Body of pancreas (tissue), 4 donors: Measurements from ENCODE around the gene GDPD3. TPM values are rescaled to one million over a fixed set of nuclear protein-coding genes. Genes with fewer than 3 reads are reported as not detected.

ENCODE experiments used
- ATAC-seq: fragments of 150-250 bp; one replicate; pipeline ENCODE4 v1.9.1; 2016
- DNase-seq, 4 donors: peaks; one replicate each; pipeline ENCODE4 v3.0.0-alpha.2; 2019
- H3K27ac ChIP-seq, 4 donors: fragments of 200-600 bp; sonication (generic); 1 replicate in 3 of 4; 2 replicates in 1 of 4; pipeline versions ENCODE4 v1.5.1 to v1.6.1; 2016 to 2019; ENCODE audit warnings: mild to moderate bottlenecking in 1 of 4, mixed read lengths in 1 of 4, moderate library complexity in 1 of 4
- H3K27me3 ChIP-seq, 2 donors: fragments of 200-600 bp; sonication (generic); one replicate each; pipeline ENCODE4 v1.6.0; 2016; ENCODE audit warnings: mild to moderate bottlenecking in 1 of 2
- H3K36me3 ChIP-seq, 2 donors: fragments of 200-600 bp; sonication (generic); replicated peaks in 1 of 2; 2 replicates each; pipeline ENCODE4 v1.5.1; 2016; ENCODE audit warnings: low read depth in 2 of 2; ENCODE audit not compliant: insufficient read depth in 1 of 2
- H3K4me1 ChIP-seq: fragments of 200-600 bp; sonication (generic); one replicate; pipeline ENCODE4 v1.6.0; 2016
- H3K4me3 ChIP-seq, 2 donors: fragments of 200-600 bp; sonication (generic); 1 replicate in 1 of 2; 2 replicates in 1 of 2; pipeline ENCODE4 v1.5.1; 2016 to 2019
- H3K9me3 ChIP-seq, 3 donors: fragments of 200-600 bp; sonication (generic); 1 replicate in 2 of 3; 2 replicates in 1 of 3; pipeline ENCODE4 v1.5.1; 2016
- CTCF ChIP-seq, 7 experiments: fragments of 450-650 bp in 4 of 7; fragments of 200-600 bp in 3 of 7; sonication (generic) in 3 of 7; IDR thresholded peaks; one replicate each; pipeline ENCODE4 v1.5.1; 2016 to 2019; ENCODE audit warnings: antibody characterized with exemption in 7 of 7
- POLR2A ChIP-seq, 3 donors: fragments of 450-650 bp; IDR thresholded peaks; one replicate each; pipeline ENCODE4 v1.6.1; 2016; ENCODE audit warnings: antibody characterized with exemption in 3 of 3, mild to moderate bottlenecking in 2 of 3
- WGBS, 2 donors: methylation state at CpG; one replicate each; pipeline ENCODE4 v1.1.5; 2017; 5-methylcytosine and 5-hydroxymethylcytosine counted together
- intact Hi-C: fragments of 100-400 bp; cut with DNase I; formaldehyde crosslinking; loops from one replicate; pipeline ENCODE4 v1.15.1; 2023
- total RNA-seq, 2 donors: library from RNA; depleted of rRNA; stranded (reverse); fragments of >200 nt; gene quantifications; one replicate each; pipeline ENCODE4 v1.1.0, GENCODE V29; 2016

Gene GDPD3
- total RNA-seq, 2 donors from 2014 or later = 1.8 TPM; not detected in 1

GRCh38 chr16:30091474-30092372, 21.6 kb downstream of the GDPD3 start, which contains the start of gene TBX6:
TSS of gene TBX6 (minus strand) at chr16:30091924. CDS start at chr16:30091193, 731 bp downstream.
- H3K36me3 ChIP-seq = peaks cover 0 to 2% of the 10 kb centered on the region in 2 donors
- peak; percentile 83 for ATAC-seq
- intact Hi-C loops = no loop called here
- peak in 2 of 3 donors; percentile 52 to 60 for TF ChIP-seq POLR2A (IDR thresholded peaks at IDR 0.05)
- TF ChIP-seq CTCF (IDR thresholded peaks at IDR 0.05) = peak; percentile 61 to 98 (median 84)
- no peaks in the 10 kb centered on the region for H3K9me3 ChIP-seq
- H3K4me3 ChIP-seq = peak within 1 kb of the TSS in 1 of 2 donors; percentile 22
- H3K27me3 ChIP-seq = no peaks in the 10 kb centered on the region
- peak within 1 kb of the TSS; percentile 64 to 80 (median 77) for H3K27ac ChIP-seq
- WGBS, 2 donors = 1% methylated on average over 27 to 76 of the region's 76 CpGs
- H3K4me1 ChIP-seq = peaks cover 44% of the 10 kb centered on the region
- DNase-seq = peak; percentile 92 to 94 (median 94)

GRCh38 chr16:30090610-30091331, 22.6 kb downstream of the GDPD3 start:
- ATAC-seq (no peak), DNase-seq (peak in 1 of 4 donors; percentile 39)
- no peak for TF ChIP-seq POLR2A (IDR thresholded peaks at IDR 0.05)
- no peak for TF ChIP-seq CTCF (IDR thresholded peaks at IDR 0.05)
- peaks cover 0 to 2% of the 10 kb centered on the region in 2 donors for H3K36me3 ChIP-seq
- H3K27ac ChIP-seq = peak overlapping the region; percentile 64 to 80 (median 77)
- H3K4me3 ChIP-seq = no peak overlapping the region
- intact Hi-C loops = no loop called here
- 64 to 79% methylated on average over 17 to 26 of the region's 26 CpGs for WGBS, 2 donors
- peaks cover 40% of the 10 kb centered on the region for H3K4me1 ChIP-seq
- H3K27me3 ChIP-seq = no peaks in the 10 kb centered on the region
- no peaks in the 10 kb centered on the region for H3K9me3 ChIP-seq

- 88 to 93% methylated on average over 19 to 21 of the region's 22 CpGs for WGBS, 2 donors
- no peak for ATAC-seq
- H3K9me3 ChIP-seq = no peaks in the 10 kb centered on the region
- intact Hi-C loops = no loop called here
- peaks cover 24% of the 10 kb centered on the region for H3K4me1 ChIP-seq
- peaks cover 0 to 8% of the 10 kb centered on the region in 2 donors for H3K36me3 ChIP-seq
- H3K4me3 ChIP-seq = no peak overlapping the region
- H3K27ac ChIP-seq = no peak overlapping the region
- no peak for TF ChIP-seq POLR2A (IDR thresholded peaks at IDR 0.05)
- TF ChIP-seq CTCF (IDR thresholded peaks at IDR 0.05) = no peak
- no peak for DNase-seq
- H3K27me3 ChIP-seq = no peaks in the 10 kb centered on the region
Observed at GRCh38 chr16:30088832-30089624, 24.3 kb downstream of the GDPD3 start.

GRCh38 chr16:30088237-30088831, 25.0 kb downstream of the GDPD3 start:
- no peak for DNase-seq
- peaks cover 19% of the 10 kb centered on the region for H3K4me1 ChIP-seq
- no peak for ATAC-seq
- no peaks in the 10 kb centered on the region for H3K9me3 ChIP-seq
- no peak overlapping the region for H3K27ac ChIP-seq
- H3K36me3 ChIP-seq = peaks cover 0 to 15% of the 10 kb centered on the region in 2 donors
- TF ChIP-seq CTCF (IDR thresholded peaks at IDR 0.05) = no peak
- TF ChIP-seq POLR2A (IDR thresholded peaks at IDR 0.05) = no peak
- intact Hi-C loops = no loop called here
- no peaks in the 10 kb centered on the region for H3K27me3 ChIP-seq
- H3K4me3 ChIP-seq = no peak overlapping the region
- WGBS, 2 donors = 45 to 80% methylated on average over 4 to 10 of the region's 10 CpGs
